Measurements from ENCODE around the gene GDF3.

DNA sequence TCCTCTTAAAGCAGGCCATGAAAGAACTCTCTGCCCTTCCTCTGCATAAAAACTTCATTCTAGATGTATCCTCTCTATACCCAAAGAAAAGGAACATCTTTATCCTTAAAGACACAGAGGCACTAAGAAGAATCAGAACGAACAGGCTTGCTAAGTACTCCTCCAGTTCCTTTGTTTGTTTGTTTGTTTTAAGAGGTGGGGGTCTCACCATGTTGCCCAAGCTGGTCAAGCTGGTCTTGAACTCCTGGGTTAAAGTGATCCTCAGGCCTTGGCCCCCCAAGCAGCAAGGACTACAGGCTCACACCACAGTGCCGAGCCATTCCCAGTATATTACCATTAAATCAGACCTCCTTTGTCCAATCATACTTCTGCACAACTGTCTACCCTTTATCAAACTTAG is 14.0 kb downstream of the GDF3 start:
- no peak for TF ChIP-seq CTCF (conservative IDR thresholded peaks at IDR 0.05 in 1 of 2, IDR thresholded peaks at IDR 0.05 in 1 of 2; ENCODE audit: extremely low read depth in 1 of 2, insufficient read depth in 1 of 2, low read depth in 1 of 2, low read length in 2 of 2)
- no peak for TF ChIP-seq EZH2 (IDR thresholded peaks at IDR 0.05; ENCODE audit: borderline replicate concordance, low read length)
